HepG2 (cell line): ENCODE measurements around the gene ENO2. TPM values are rescaled to one million over a fixed set of nuclear protein-coding genes. Genes with fewer than 3 reads are reported as not detected.
A peak's percentile ranks its signal among the peaks of the same experiment; 100 is the strongest.

Experiments used
- AKNA ChIP-seq: sonication (generic); formaldehyde crosslinking; IDR thresholded peaks from 2 replicates; pipeline ENCODE4 v1.4.0; 2020; ENCODE audit warnings: missing genetic modification reagents, borderline replicate concordance
- BRD4 ChIP-seq: sonication (generic); formaldehyde crosslinking; IDR thresholded peaks from 2 replicates; pipeline ENCODE4 v1.4.0; 2020; ENCODE audit warnings: missing genetic modification reagents
- CHCHD3 ChIP-seq: sonication (generic); formaldehyde crosslinking; IDR thresholded peaks from 2 replicates; pipeline ENCODE4 v1.8.0; 2022; ENCODE audit warnings: mild to moderate bottlenecking, missing genetic modification reagents, moderate library complexity
- CSRNP1 ChIP-seq: sonication (generic); formaldehyde crosslinking; IDR thresholded peaks from 2 replicates; pipeline ENCODE4 v1.8.1; 2023; ENCODE audit warnings: mild to moderate bottlenecking, missing genetic modification reagents
- HOXA9 ChIP-seq: sonication (generic); formaldehyde crosslinking; IDR thresholded peaks from 2 replicates; pipeline ENCODE4 v1.8.1; 2022; ENCODE audit warnings: missing genetic modification reagents, mild to moderate bottlenecking, moderate library complexity, borderline replicate concordance
- KIAA2018 ChIP-seq: sonication (generic); formaldehyde crosslinking; IDR thresholded peaks from 2 replicates; pipeline ENCODE4 v1.5.0; 2020; ENCODE audit warnings: mild to moderate bottlenecking, missing genetic modification reagents, borderline replicate concordance
- PBX2 ChIP-seq: IDR thresholded peaks from 2 replicates; pipeline ENCODE4 v1.6.1; 2016; ENCODE audit warnings: control low read depth
- POGZ ChIP-seq: sonication (generic); formaldehyde crosslinking; IDR thresholded peaks from 2 replicates; pipeline ENCODE4 v1.4.0; 2020; ENCODE audit warnings: mild to moderate bottlenecking, missing genetic modification reagents
- SIX4 ChIP-seq: sonication (generic); formaldehyde crosslinking; IDR thresholded peaks from 2 replicates; pipeline ENCODE4 v1.4.0; 2020; ENCODE audit warnings: missing genetic modification reagents
- SP5 ChIP-seq: IDR thresholded peaks from 2 replicates; pipeline ENCODE4 v1.6.1; 2016; ENCODE audit warnings: low read depth, borderline replicate concordance
- ZNF549 ChIP-seq: sonication (generic); formaldehyde crosslinking; IDR thresholded peaks from 2 replicates; pipeline ENCODE4 v1.5.0; 2020; ENCODE audit warnings: missing genetic modification reagents
- ZNF720 ChIP-seq: sonication (generic); formaldehyde crosslinking; IDR thresholded peaks from 2 replicates; pipeline ENCODE4 v1.4.0; 2020; ENCODE audit warnings: missing genetic modification reagents
- ZNF839 ChIP-seq: sonication (generic); formaldehyde crosslinking; IDR thresholded peaks from 2 replicates; pipeline ENCODE4 v1.4.0; 2020; ENCODE audit warnings: missing genetic modification reagents, mild to moderate bottlenecking, borderline replicate concordance
- polyA plus RNA-seq, 8 experiments: library from polyadenylated mRNA; depleted of rRNA in 3 of 8; stranded (reverse) in 7 of 8; unstranded in 1 of 8; fragments of >200 nt; fragmentation: Illumina TruSeq in 4 of 8; extraction: Trizol in 4 of 8; gene quantifications; 2 replicates each; pipeline versions ENCODE4 v1.2.1 to v1.2.3, GENCODE V29; 2011 to 2016; ENCODE audit warnings: low read depth in 4 of 8, missing spikeins in 1 of 8, mixed read lengths in 1 of 8; ENCODE audit not compliant: insufficient read depth in 1 of 8
- total RNA-seq, 5 experiments: library from RNA; depleted of rRNA; stranded (reverse); fragments of >200 nt; fragmentation: Illumina TruSeq; extraction: Trizol; gene quantifications; 2 replicates each; pipeline ENCODE4 v1.2.3, GENCODE V29; 2016; ENCODE audit warnings: low read depth in 1 of 5

ENO2 gene
- total and polyA plus RNA-seq, 2 of the 13 experiments (the other 11 are each of a cell fraction or from before 2014, with no cell fraction given): 19.3 to 136 TPM

GRCh38 chr12:6962285-6963015 is 48.1 kb downstream of the ENO2 start (continued):
- TF ChIP-seq KIAA2018 (CRISPR knock-in tag) (no peak), PBX2 (CRISPR knock-in tag) (no peak), ZNF720 (CRISPR knock-in tag) (no peak), HOXA9 (CRISPR knock-in tag) (no peak), CHCHD3 (CRISPR knock-in tag) (no peak), ZNF549 (CRISPR knock-in tag) (no peak), BRD4 (CRISPR knock-in tag) (peak; percentile 69; the same call in 1 of the 2 replicates), AKNA (CRISPR knock-in tag) (0 out of 2 replicates have a peak, but pooled peaks have one; percentile 59), SP5 (CRISPR knock-in tag) (no peak), SIX4 (CRISPR knock-in tag) (no peak), POGZ (no peak; the same call in 1 of the 2 replicates), CSRNP1 (CRISPR knock-in tag) (no peak), ZNF839 (no peak)
